K562 (cell line): ENCODE data around the gene ZNF106. TPM values are rescaled to one million over a fixed set of nuclear protein-coding genes. Genes with fewer than 3 reads are reported as not detected.

Experiments used
- ATAC-seq: fragments of 200-7000 bp; cut with Tn5 transposase; 3 replicates; pipeline ENCODE4 v1.9.1; 2020; ENCODE audit warnings: moderate library complexity
- BruUV-seq: library from RNA; stranded (reverse); fragments of 400-500 nt; replicated peaks from 2 replicates; lab custom pipeline; 2021; lab: Mats Ljungman, UMichigan
- CTCF ChIA-PET: fragments of 300-600 bp; formaldehyde crosslinking; extraction: SDS; loops from one replicate; lab custom pipeline; 2021; ENCODE audit warnings: low intra/inter-chr PET ratio; lab: Yijun Ruan, JAX
- POLR2A ChIA-PET: fragments of 300-600, 350-650 bp; sonication (Branson Sonifier 250); formaldehyde crosslinking; extraction: SDS; loops from one replicate; lab custom pipeline; 2021; ENCODE audit warnings: antibody characterized with exemption, inconsistent platforms; lab: Yijun Ruan, JAX
- DNase-seq, 4 experiments: peaks; one replicate each; pipeline versions ENCODE4 v3.0.0 to v3.0.0-alpha.2; 2011 to 2018; ENCODE audit warnings: low spot score in 3 of 4, mixed read lengths in 3 of 4; ENCODE audit errors: extremely low read depth in 1 of 4
- FAIRE-seq: peaks from 2 replicates; lab custom pipeline; 2011; peaks lifted over from hg19 to GRCh38; lab: Jason Lieb, UNC
- H2AFZ ChIP-seq: 2 replicates; pipeline ENCODE4 v1.6.0; 2011; ENCODE audit warnings: low read depth, low read length, control low read depth, inconsistent platforms
- H3K27ac ChIP-seq: fragments of 200-600 bp; 3 replicates; pipeline ENCODE4 v1.8.0; 2011; ENCODE audit warnings: low read depth, mild to moderate bottlenecking, control low read depth, inconsistent platforms, low read length, moderate library complexity, mixed read lengths; ENCODE audit errors: extremely low read depth
- H3K27me3 ChIP-seq, 2 experiments: fragments of 300-600 bp in 1 of 2; 2 replicates in 1 of 2; 3 replicates in 1 of 2; pipeline versions ENCODE4 v1.6.0 to v1.8.0; 2011; ENCODE audit warnings: inconsistent platforms in 2 of 2, low read length in 2 of 2, mild to moderate bottlenecking in 1 of 2, mixed read lengths in 1 of 2, moderate library complexity in 1 of 2; ENCODE audit not compliant: control insufficient read depth in 2 of 2, insufficient read depth in 2 of 2
- H3K36me3 ChIP-seq: fragments of 300-600 bp; 3 replicates; pipeline ENCODE4 v1.8.0; 2011; ENCODE audit warnings: mild to moderate bottlenecking, low read length, inconsistent platforms; ENCODE audit not compliant: control insufficient read depth, insufficient read depth
- H3K4me1 ChIP-seq, 2 experiments: fragments of 200-600 bp in 1 of 2; replicated peaks in 1 of 2; 2 replicates in 1 of 2; 3 replicates in 1 of 2; pipeline versions ENCODE4 v1.5.1 to v1.8.0; 2011; ENCODE audit warnings: inconsistent platforms in 2 of 2, low read length in 2 of 2, mild to moderate bottlenecking in 1 of 2, mixed read lengths in 1 of 2, moderate library complexity in 1 of 2; ENCODE audit not compliant: control insufficient read depth in 2 of 2, insufficient read depth in 2 of 2
- H3K4me2 ChIP-seq: 2 replicates; pipeline ENCODE4 v1.6.1; 2011; ENCODE audit warnings: low read length, control low read depth, inconsistent platforms, mixed read lengths; ENCODE audit not compliant: insufficient read depth
- H3K4me3 ChIP-seq: fragments of 200-600 bp; sonication (generic), shearing (Covaris generic); 2 replicates; pipeline ENCODE4 v1.5.1; 2016; ENCODE audit warnings: control low read depth, inconsistent platforms
- H3K79me2 ChIP-seq: fragments of 200-600 bp; 3 replicates; pipeline ENCODE4 v1.8.0; 2011; ENCODE audit warnings: low read length, inconsistent platforms; ENCODE audit not compliant: control insufficient read depth, insufficient read depth
- H3K9ac ChIP-seq, 2 experiments: 2 replicates each; pipeline versions ENCODE4 v1.6.0 to v1.6.1; 2011; ENCODE audit warnings: low read depth in 2 of 2, low read length in 2 of 2, control low read depth in 1 of 2, inconsistent platforms in 1 of 2, mild to moderate bottlenecking in 1 of 2, mixed read lengths in 1 of 2; ENCODE audit not compliant: insufficient read depth in 1 of 2
- H3K9me1 ChIP-seq: one replicate; pipeline ENCODE4 v1.6.0; 2011; ENCODE audit warnings: inconsistent platforms, mild to moderate bottlenecking, low read length, moderate library complexity; ENCODE audit not compliant: control insufficient read depth, insufficient read depth
- H3K9me3 ChIP-seq: replicated peaks from 2 replicates; pipeline ENCODE4 v1.5.1; 2011; ENCODE audit warnings: low read depth, low read length, inconsistent platforms; ENCODE audit not compliant: control insufficient read depth, insufficient read depth
- H4K20me1 ChIP-seq: replicated peaks from 2 replicates; pipeline ENCODE4 v1.6.1; 2011; ENCODE audit warnings: low read length, inconsistent platforms, mixed read lengths; ENCODE audit not compliant: control insufficient read depth, insufficient read depth
- BCOR ChIP-seq: fragments of 450-650 bp; IDR thresholded peaks from 2 replicates; pipeline ENCODE4 v1.6.1; 2016
- DACH1 ChIP-seq: fragments of 450-650 bp; IDR thresholded peaks from 2 replicates; pipeline ENCODE4 v1.6.1; 2018; ENCODE audit not compliant: partially characterized antibody
- DIDO1 ChIP-seq: fragments of 450-650 bp; IDR thresholded peaks from 2 replicates; pipeline ENCODE4 v1.6.1; 2016; ENCODE audit warnings: low read depth, missing biosample characterization, missing genetic modification characterization
- MEIS2 ChIP-seq: fragments of 450-650 bp; IDR thresholded peaks from 2 replicates; pipeline ENCODE4 v1.6.1; 2014; ENCODE audit warnings: mild to moderate bottlenecking; ENCODE audit not compliant: partially characterized antibody
- RFX7 ChIP-seq: fragments of 250-450 bp; sonication (Bioruptor Pico); IDR thresholded peaks from 2 replicates; pipeline ENCODE4 v1.5.1; 2021; ENCODE audit warnings: mild to moderate bottlenecking
- STAT5B ChIP-seq: fragments of 250-450 bp; sonication (Bioruptor Pico); IDR thresholded peaks from 2 replicates; pipeline ENCODE4 v1.8.0; 2021; ENCODE audit warnings: mild to moderate bottlenecking, inconsistent platforms
- ZNF318 ChIP-seq, 2 experiments: fragments of 450-650 bp; IDR thresholded peaks; 2 replicates each; pipeline ENCODE4 v1.6.1; 2016; ENCODE audit warnings: mild to moderate bottlenecking in 2 of 2, borderline replicate concordance in 1 of 2, low read depth in 1 of 2, moderate library complexity in 1 of 2
- ZNF695 ChIP-seq: fragments of 450-650 bp; formaldehyde crosslinking; IDR thresholded peaks from 2 replicates; pipeline ENCODE4 v1.4.0; 2020; ENCODE audit warnings: mild to moderate bottlenecking, moderate library complexity
- WGBS: fragments of 100-300 bp; shearing (Covaris generic); methylation state at CpG from one replicate; pipeline ENCODE4 v1.1.6; 2016; ENCODE audit warnings: low coverage, mixed read lengths; ENCODE audit not compliant: insufficient coverage; ENCODE audit errors: missing lambda C conversion rate; 5-methylcytosine and 5-hydroxymethylcytosine counted together
- in situ Hi-C: fragments of 300-500 bp; cut with MboI; formaldehyde crosslinking; loops from 4 replicates; pipeline ENCODE4 v1.15.0; 2018; ENCODE audit warnings: inconsistent platforms, mixed read lengths
- intact Hi-C: fragments of 100-400 bp; cut with micrococcal nuclease; formaldehyde crosslinking; loops from 2 replicates; pipeline ENCODE4 v1.14.2; 2022
- polyA plus RNA-seq, 8 experiments: library from polyadenylated mRNA; depleted of rRNA in 4 of 8; stranded (reverse) in 5 of 8; unstranded in 3 of 8; fragments of >200 nt; fragmentation: Nextera tagmentation in 2 of 8; fragmentation: Illumina TruSeq in 1 of 8; extraction: Ambion mirVana in 2 of 8; extraction: Trizol in 1 of 8; gene quantifications; 2 replicates each; pipeline versions ENCODE4 v1.2.1 to v1.2.3, GENCODE V29; 2011 to 2014; ENCODE audit warnings: inconsistent platforms in 1 of 8, missing spikeins in 1 of 8
- total RNA-seq, 7 experiments: library from RNA; depleted of rRNA in 6 of 7; stranded (reverse); fragments of >200 nt in 6 of 7; fragmentation: Illumina TruSeq in 2 of 7; extraction: Trizol in 2 of 7; gene quantifications; 2 replicates each; pipeline versions ENCODE4 v1.2.1 to v1.2.3, GENCODE V29; 2011 to 2021; ENCODE audit warnings: low replicate concordance in 1 of 7
- TF ChIP-seq, protein P1 (sequence below): fragments of 250-450 bp; sonication (Bioruptor Pico); IDR thresholded peaks from 2 replicates; pipeline ENCODE4 v1.8.0; 2022; ENCODE audit warnings: moderate library complexity, mild to moderate bottlenecking, inconsistent platforms
- TF ChIP-seq, protein P2 (sequence below): fragments of 450-650 bp; IDR thresholded peaks from 2 replicates; pipeline ENCODE4 v1.6.1; 2018; ENCODE audit not compliant: partially characterized antibody

ZNF106 gene
- total and polyA plus RNA-seq, 9 of the 15 experiments (the other 6 are each of a cell fraction or from before 2014, with no cell fraction given), result 14.4 to 55.3 (median 33.7) TPM

DNA sequence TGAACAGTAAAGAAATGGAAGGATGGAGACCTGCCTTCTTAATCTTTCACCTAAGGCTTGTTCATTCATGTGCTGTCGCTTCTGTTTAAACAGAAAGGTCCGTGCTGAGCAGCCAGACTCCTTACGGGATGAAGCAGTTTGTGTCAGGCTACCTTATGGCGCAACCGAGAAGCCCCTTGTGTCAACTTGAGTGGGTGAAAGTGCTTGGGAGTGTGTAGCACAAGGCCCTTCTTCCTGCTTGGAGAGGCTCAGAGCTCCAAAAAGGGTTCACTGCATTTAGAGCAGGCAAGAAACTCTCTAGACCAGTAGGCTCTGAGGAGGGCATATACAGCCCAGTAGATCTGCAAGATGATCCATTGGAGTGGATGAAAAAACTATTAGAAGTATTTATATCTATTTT is 115.7 kb downstream of the ZNF106 start:
- Histone ChIP-seq H3K27me3 (no peaks in the 10 kb centered on the region), H3K4me2 (no peak overlapping the region), H4K20me1 (no peaks in the 10 kb centered on the region), H3K4me3 (no peak overlapping the region), H3K9me3 (no peaks in the 10 kb centered on the region), H2AFZ (no peak overlapping the region), H3K9me1 (no peaks in the 10 kb centered on the region), H3K36me3 (no peaks in the 10 kb centered on the region), H3K4me1 (no peaks in the 10 kb centered on the region), H3K27ac (no peak overlapping the region), H3K9ac (no peak overlapping the region), H3K79me2 (no peaks in the 10 kb centered on the region)
- POLR2A ChIA-PET, result interaction anchor here (1.7 kb wide), 1 partner anchor 10 kb away, joined by 5 read pairs; no protein-coding TSS in a partner anchor
- no peak for FAIRE-seq
- in situ Hi-C loops (no loop called here), intact Hi-C loops (no loop called here)
- no TSS peak for BruUV-seq
- no peak for ATAC-seq
- DNase-seq, result no peak
- CTCF ChIA-PET, result no interaction called here
- 57% methylated on average over 5 of the region's 5 CpGs for WGBS
- TF ChIP-seq MEIS2 (no peak), DACH1 (no peak), ZNF695 (no peak), STAT5B (CRISPR knock-in tag) (no peak), RFX7 (CRISPR knock-in tag) (no peak), DIDO1 (tag) (no peak), ZNF318 (IDR thresholded peaks at IDR 0.05; ENCODE audit: borderline replicate concordance in 1 of 2, low read depth in 1 of 2) (no peak), BCOR (no peak)
- TF ChIP-seq, protein P1, sequence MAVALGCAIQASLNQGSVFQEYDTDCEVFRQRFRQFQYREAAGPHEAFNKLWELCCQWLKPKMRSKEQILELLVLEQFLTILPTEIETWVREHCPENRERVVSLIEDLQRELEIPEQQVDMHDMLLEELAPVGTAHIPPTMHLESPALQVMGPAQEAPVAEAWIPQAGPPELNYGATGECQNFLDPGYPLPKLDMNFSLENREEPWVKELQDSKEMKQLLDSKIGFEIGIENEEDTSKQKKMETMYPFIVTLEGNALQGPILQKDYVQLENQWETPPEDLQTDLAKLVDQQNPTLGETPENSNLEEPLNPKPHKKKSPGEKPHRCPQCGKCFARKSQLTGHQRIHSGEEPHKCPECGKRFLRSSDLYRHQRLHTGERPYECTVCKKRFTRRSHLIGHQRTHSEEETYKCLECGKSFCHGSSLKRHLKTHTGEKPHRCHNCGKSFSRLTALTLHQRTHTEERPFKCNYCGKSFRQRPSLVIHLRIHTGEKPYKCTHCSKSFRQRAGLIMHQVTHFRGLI (CRISPR knock-in tag), result no peak
- TF ChIP-seq, protein P2, sequence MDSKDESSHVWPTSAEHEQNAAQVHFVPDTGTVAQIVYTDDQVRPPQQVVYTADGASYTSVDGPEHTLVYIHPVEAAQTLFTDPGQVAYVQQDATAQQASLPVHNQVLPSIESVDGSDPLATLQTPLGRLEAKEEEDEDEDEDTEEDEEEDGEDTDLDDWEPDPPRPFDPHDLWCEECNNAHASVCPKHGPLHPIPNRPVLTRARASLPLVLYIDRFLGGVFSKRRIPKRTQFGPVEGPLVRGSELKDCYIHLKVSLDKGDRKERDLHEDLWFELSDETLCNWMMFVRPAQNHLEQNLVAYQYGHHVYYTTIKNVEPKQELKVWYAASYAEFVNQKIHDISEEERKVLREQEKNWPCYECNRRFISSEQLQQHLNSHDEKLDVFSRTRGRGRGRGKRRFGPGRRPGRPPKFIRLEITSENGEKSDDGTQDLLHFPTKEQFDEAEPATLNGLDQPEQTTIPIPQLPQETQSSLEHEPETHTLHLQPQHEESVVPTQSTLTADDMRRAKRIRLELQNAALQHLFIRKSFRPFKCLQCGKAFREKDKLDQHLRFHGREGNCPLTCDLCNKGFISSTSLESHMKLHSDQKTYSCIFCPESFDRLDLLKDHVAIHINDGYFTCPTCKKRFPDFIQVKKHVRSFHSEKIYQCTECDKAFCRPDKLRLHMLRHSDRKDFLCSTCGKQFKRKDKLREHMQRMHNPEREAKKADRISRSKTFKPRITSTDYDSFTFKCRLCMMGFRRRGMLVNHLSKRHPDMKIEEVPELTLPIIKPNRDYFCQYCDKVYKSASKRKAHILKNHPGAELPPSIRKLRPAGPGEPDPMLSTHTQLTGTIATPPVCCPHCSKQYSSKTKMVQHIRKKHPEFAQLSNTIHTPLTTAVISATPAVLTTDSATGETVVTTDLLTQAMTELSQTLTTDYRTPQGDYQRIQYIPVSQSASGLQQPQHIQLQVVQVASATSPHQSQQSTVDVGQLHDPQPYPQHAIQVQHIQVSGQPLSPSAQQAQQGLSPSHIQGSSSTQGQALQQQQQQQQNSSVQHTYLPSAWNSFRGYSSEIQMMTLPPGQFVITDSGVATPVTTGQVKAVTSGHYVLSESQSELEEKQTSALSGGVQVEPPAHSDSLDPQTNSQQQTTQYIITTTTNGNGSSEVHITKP, result no peak
